WTC11 (cell line): ENCODE results near the gene PLEKHH2. TPM values are rescaled to one million over a fixed set of nuclear protein-coding genes. Genes with fewer than 3 reads are reported as not detected.
A peak's percentile ranks its signal among the peaks of the same experiment; 100 is the strongest.

Experiments used
- ATAC-seq: fragments of 200-7000 bp; cut with Tn5 transposase; 2 replicates; pipeline ENCODE4 v1.10.0; 2021; ENCODE audit warnings: mild to moderate bottlenecking, moderate library complexity
- CTCF ChIA-PET: fragments of 300-600 bp; sonication (Branson Sonifier 250); formaldehyde crosslinking; loops from one replicate; lab custom pipeline; 2021; ENCODE audit warnings: antibody characterized with exemption; lab: Charles Lee
- POLR2A ChIA-PET: fragments of 350-600 bp; sonication (Branson Sonifier 250); formaldehyde crosslinking; loops from one replicate; lab custom pipeline; 2021; ENCODE audit warnings: antibody characterized with exemption; lab: Charles Lee
- DNase-seq: peaks from one replicate; pipeline ENCODE4 v3.0.0; 2021; ENCODE audit warnings: low spot score
- H3K27ac Mint-ChIP-seq: 2 replicates; pipeline ENCODE4 v1.8.0; 2021; ENCODE audit warnings: mixed read lengths
- H3K27me3 Mint-ChIP-seq: 2 replicates; pipeline ENCODE4 v1.8.0; 2021; ENCODE audit warnings: low read depth, mild to moderate bottlenecking, moderate library complexity, mixed read lengths
- H3K36me3 Mint-ChIP-seq: 2 replicates; pipeline ENCODE4 v1.8.0; 2021; ENCODE audit warnings: mixed read lengths
- H3K4me1 Mint-ChIP-seq: 2 replicates; pipeline ENCODE4 v1.8.0; 2022; ENCODE audit warnings: mixed read lengths
- H3K4me3 Mint-ChIP-seq: 2 replicates; pipeline ENCODE4 v1.8.0; 2021; ENCODE audit warnings: mild to moderate bottlenecking, moderate library complexity, mixed read lengths
- H3K9me3 Mint-ChIP-seq: 2 replicates; pipeline ENCODE4 v1.8.0; 2021; ENCODE audit warnings: mixed read lengths
- AR ChIP-seq: fragments of 250-450 bp; sonication (Bioruptor Pico); IDR thresholded peaks from 2 replicates; pipeline ENCODE4 v1.9.0; 2021; ENCODE audit warnings: mild to moderate bottlenecking
- ATF2 ChIP-seq: sonication (generic); formaldehyde crosslinking; IDR thresholded peaks from 2 replicates; pipeline ENCODE4 v1.8.1; 2022; ENCODE audit warnings: low read depth, missing genetic modification reagents, borderline replicate concordance
- CREM ChIP-seq: sonication (generic); formaldehyde crosslinking; IDR thresholded peaks from 2 replicates; pipeline ENCODE4 v1.8.1; 2022; ENCODE audit warnings: mild to moderate bottlenecking, missing genetic modification reagents, moderate library complexity
- CTCF ChIP-seq: fragments of 200-600 bp; IDR thresholded peaks from 2 replicates; pipeline ENCODE4 v1.8.0; 2022; ENCODE audit warnings: antibody characterized with exemption
- E2F4 ChIP-seq: sonication (generic); formaldehyde crosslinking; IDR thresholded peaks from 2 replicates; pipeline ENCODE4 v1.8.1; 2022; ENCODE audit warnings: low read depth, mild to moderate bottlenecking, moderate library complexity, missing genetic modification reagents, borderline replicate concordance
- EMX1 ChIP-seq: fragments of 250-450 bp; sonication (Bioruptor Pico); IDR thresholded peaks from 2 replicates; pipeline ENCODE4 v1.8.0; 2021; ENCODE audit warnings: mild to moderate bottlenecking
- FOXP4 ChIP-seq: sonication (generic); formaldehyde crosslinking; IDR thresholded peaks from 2 replicates; pipeline ENCODE4 v1.8.0; 2022; ENCODE audit warnings: mild to moderate bottlenecking, missing genetic modification reagents
- MXD4 ChIP-seq: fragments of 250-450 bp; sonication (Bioruptor Pico); IDR thresholded peaks from 2 replicates; pipeline ENCODE4 v1.8.0; 2021; ENCODE audit warnings: mild to moderate bottlenecking, moderate library complexity, borderline replicate concordance
- MYBL2 ChIP-seq: sonication (generic); formaldehyde crosslinking; IDR thresholded peaks from 2 replicates; pipeline ENCODE4 v1.8.1; 2023; ENCODE audit warnings: mild to moderate bottlenecking, moderate library complexity, missing genetic modification reagents
- NR1H2 ChIP-seq: sonication (generic); formaldehyde crosslinking; IDR thresholded peaks from 2 replicates; pipeline ENCODE4 v1.9.0; 2021; ENCODE audit warnings: mild to moderate bottlenecking, moderate library complexity, missing genetic modification reagents
- PRDM15 ChIP-seq: sonication (generic); formaldehyde crosslinking; IDR thresholded peaks from 2 replicates; pipeline ENCODE4 v1.8.0; 2022; ENCODE audit warnings: missing genetic modification reagents
- ZBTB21 ChIP-seq: sonication (generic); formaldehyde crosslinking; IDR thresholded peaks from 2 replicates; pipeline ENCODE4 v1.8.1; 2023; ENCODE audit warnings: mild to moderate bottlenecking, missing genetic modification reagents, borderline replicate concordance
- total RNA-seq: library from RNA; stranded (reverse); gene quantifications from 3 replicates; pipeline ENCODE4 v1.2.3, GENCODE V29; 2021

PLEKHH2 gene
- total RNA-seq, 1 experiment from 2014 or later = 5.8 TPM

- TF ChIP-seq ATF2 (no peak), MXD4 (no peak), PRDM15 (CRISPR knock-in tag) (no peak), EMX1 (CRISPR knock-in tag) (no peak), CTCF (no peak), CREM (CRISPR knock-in tag) (no peak)
Measured at GRCh38 chr2:43610361-43610760, 26.7 kb upstream of the PLEKHH2 start (continued).

- Mint-ChIP-seq H3K27me3 (no peaks in the 10 kb centered on the region), H3K4me3 (no peak overlapping the region), H3K36me3 (no peaks in the 10 kb centered on the region), H3K27ac (peak overlapping the region; percentile 61; the same call in 1 of the 2 replicates)
- POLR2A ChIA-PET = no interaction called here
- ATAC-seq = peak; percentile 86
- TF ChIP-seq CTCF (peak; percentile 62), MYBL2 (CRISPR knock-in tag) (no peak)
- TF ChIP-seq, all 79 proteins: peak for 1
- CTCF ChIA-PET = no interaction called here
- DNase-seq = peak; percentile 78
- Mint-ChIP-seq H3K4me1 (peaks cover 12% of the 10 kb centered on the region), H3K9me3 (peaks cover 3% of the 10 kb centered on the region; the same call in 1 of the 2 replicates)
Measured at GRCh38 chr2:43611987-43612894, 24.8 kb upstream of the PLEKHH2 start.

GRCh38 chr2:43612944-43613343, 24.1 kb upstream of the PLEKHH2 start:
- Mint-ChIP-seq H3K9me3 (peaks cover 7% of the 10 kb centered on the region), H3K27me3 (no peaks in the 10 kb centered on the region), H3K36me3 (no peaks in the 10 kb centered on the region), H3K4me3 (no peak overlapping the region), H3K27ac (no peak overlapping the region), H3K4me1 (peaks cover 12% of the 10 kb centered on the region)
- POLR2A ChIA-PET = no interaction called here
- ATAC-seq = no peak
- CTCF ChIA-PET = interaction anchor here (1.3 kb wide), 1 partner anchor 8 kb away, joined by 5 read pairs; no protein-coding TSS in a partner anchor
- no peak for DNase-seq
- TF ChIP-seq FOXP4 (CRISPR knock-in tag) (no peak), CTCF (no peak), ZBTB21 (no peak), NR1H2 (CRISPR knock-in tag) (no peak), E2F4 (CRISPR knock-in tag) (no peak), AR (CRISPR knock-in tag) (no peak)
